ENCODE results near the gene IL1RAPL1.
A peak's percentile ranks its signal among the peaks of the same experiment; 100 is the strongest.

Gene IL1RAPL1

GRCh38 chrX:29237972-29238371 lies 650.7 kb downstream of the IL1RAPL1 start:
- H3K4me3 ChIP-seq (ENCODE audit: low read depth, low read length): no peak overlapping the region
- in situ Hi-C loops (cut with HindIII; ENCODE audit: low sequenced_read_pairs): no loop called here
- TF ChIP-seq, protein P1, sequence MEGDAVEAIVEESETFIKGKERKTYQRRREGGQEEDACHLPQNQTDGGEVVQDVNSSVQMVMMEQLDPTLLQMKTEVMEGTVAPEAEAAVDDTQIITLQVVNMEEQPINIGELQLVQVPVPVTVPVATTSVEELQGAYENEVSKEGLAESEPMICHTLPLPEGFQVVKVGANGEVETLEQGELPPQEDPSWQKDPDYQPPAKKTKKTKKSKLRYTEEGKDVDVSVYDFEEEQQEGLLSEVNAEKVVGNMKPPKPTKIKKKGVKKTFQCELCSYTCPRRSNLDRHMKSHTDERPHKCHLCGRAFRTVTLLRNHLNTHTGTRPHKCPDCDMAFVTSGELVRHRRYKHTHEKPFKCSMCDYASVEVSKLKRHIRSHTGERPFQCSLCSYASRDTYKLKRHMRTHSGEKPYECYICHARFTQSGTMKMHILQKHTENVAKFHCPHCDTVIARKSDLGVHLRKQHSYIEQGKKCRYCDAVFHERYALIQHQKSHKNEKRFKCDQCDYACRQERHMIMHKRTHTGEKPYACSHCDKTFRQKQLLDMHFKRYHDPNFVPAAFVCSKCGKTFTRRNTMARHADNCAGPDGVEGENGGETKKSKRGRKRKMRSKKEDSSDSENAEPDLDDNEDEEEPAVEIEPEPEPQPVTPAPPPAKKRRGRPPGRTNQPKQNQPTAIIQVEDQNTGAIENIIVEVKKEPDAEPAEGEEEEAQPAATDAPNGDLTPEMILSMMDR (IDR thresholded peaks at IDR 0.05; ENCODE audit: low read depth, low read length, missing control alignments): no peak
- DNase-seq (ENCODE audit: low read depth): no peak

GRCh38 chrX:29241809-29242208 lies 654.6 kb downstream of the IL1RAPL1 start:
- in situ Hi-C loops (cut with HindIII; ENCODE audit: low sequenced_read_pairs): no loop called here
- DNase-seq (ENCODE audit: low read depth): no peak
- TF ChIP-seq, protein P1 (IDR thresholded peaks at IDR 0.05; ENCODE audit: low read depth, low read length, missing control alignments): no peak
- H3K4me3 ChIP-seq (ENCODE audit: low read depth, low read length): no peak overlapping the region

- no peak overlapping the region for H3K4me3 ChIP-seq (ENCODE audit: low read depth, low read length)
- in situ Hi-C loops (cut with HindIII; ENCODE audit: low sequenced_read_pairs): no loop called here
- no peak for DNase-seq (ENCODE audit: low read depth)
- TF ChIP-seq, protein P1 (IDR thresholded peaks at IDR 0.05; ENCODE audit: low read depth, low read length, missing control alignments): no peak
These were observed 655.6 kb downstream of the IL1RAPL1 start for GRCh38 chrX:29242856-29243255.

DNA sequence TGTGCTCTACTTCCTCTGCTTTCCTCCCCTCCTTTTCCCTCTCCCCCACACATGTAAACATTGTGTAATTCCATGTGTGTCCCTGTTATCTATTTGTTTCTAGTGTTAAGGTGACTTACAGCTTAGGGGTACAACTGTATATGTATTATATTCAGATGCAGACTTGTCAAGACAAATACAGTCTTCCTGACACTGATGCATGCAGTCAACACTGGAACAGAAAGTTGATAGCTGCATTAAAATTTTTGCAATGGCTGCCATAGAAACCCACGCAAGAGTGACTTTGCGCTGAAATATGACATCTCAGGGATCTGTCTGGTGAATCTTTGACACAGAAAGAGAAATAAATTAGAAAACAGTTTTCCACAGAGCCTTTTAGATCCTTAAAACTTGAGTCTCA lies 656.7 kb downstream of the IL1RAPL1 start:
- in situ Hi-C loops (cut with HindIII; ENCODE audit: low sequenced_read_pairs): no loop called here
- no peak for DNase-seq (ENCODE audit: low read depth)
- TF ChIP-seq, protein P1 (IDR thresholded peaks at IDR 0.05; ENCODE audit: low read depth, low read length, missing control alignments): no peak
- H3K4me3 ChIP-seq (ENCODE audit: low read depth, low read length): no peak overlapping the region

DNA sequence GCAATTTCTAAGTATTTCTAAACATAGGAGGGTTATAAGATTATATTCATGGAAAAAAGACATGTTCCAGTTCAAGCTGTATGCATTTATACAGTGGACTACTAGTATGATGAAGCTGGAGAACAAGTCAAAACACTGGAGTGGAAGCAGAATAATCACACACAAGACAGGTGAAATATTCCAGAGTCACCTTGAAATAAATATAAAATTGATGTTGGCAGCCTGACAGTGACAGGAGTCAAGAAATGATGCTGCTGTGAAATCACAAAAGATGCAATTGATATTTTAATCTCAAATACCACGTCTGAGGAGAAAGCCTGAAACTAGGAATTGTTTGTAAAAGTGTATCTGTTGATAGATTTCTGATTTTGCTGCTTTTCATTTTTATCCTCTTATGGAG lies 667.3 kb downstream of the IL1RAPL1 start:
- DNase-seq (ENCODE audit: low read depth): no peak
- in situ Hi-C loops (cut with HindIII; ENCODE audit: low sequenced_read_pairs): no loop called here
- TF ChIP-seq, protein P1 (IDR thresholded peaks at IDR 0.05; ENCODE audit: low read depth, low read length, missing control alignments): no peak
- no peak overlapping the region for H3K4me3 ChIP-seq (ENCODE audit: low read depth, low read length)

DNA sequence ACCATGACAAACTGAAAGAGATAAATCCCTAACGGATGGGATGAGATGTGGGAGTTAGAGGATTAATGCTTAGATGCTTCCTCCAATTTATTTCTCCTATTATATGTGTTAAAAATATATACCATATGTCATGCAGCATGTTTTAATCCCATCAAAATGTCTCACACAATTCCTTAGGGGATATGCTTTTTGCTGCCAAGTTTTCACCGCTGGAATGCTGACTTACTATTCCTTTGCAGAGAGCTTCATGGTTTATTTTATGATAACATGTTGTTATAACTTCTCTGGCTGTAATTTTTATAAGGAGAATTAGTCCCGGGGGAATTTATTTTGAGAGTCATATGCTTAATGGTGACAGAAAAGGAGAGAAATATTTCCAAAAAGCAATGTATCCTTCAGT lies 670.3 kb downstream of the IL1RAPL1 start:
- DNase-seq (ENCODE audit: low read depth): peak; percentile 4
- in situ Hi-C loops (cut with HindIII; ENCODE audit: low sequenced_read_pairs): no loop called here
- no peak overlapping the region for H3K4me3 ChIP-seq (ENCODE audit: low read depth, low read length)
- TF ChIP-seq, protein P1 (IDR thresholded peaks at IDR 0.05; ENCODE audit: low read depth, low read length, missing control alignments): no peak

DNA sequence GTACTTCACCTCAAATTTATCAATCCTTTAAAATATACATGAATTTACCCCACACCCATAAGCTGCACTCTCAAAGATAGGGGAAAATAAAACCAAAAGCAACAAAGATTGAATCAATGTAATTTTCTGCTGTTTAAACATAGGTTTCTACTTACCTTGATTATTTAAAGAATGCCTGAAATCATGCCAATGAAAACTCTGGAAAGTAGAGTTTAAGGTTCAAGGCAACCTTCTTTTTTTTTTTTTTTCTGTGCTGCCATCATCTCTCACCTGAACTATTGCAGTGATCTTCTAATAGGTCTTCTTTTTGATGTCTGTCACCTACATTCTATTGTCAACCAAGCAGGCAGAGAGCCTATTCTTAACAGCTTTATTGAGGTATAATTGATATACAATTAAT lies 682.1 kb downstream of the IL1RAPL1 start:
- H3K4me3 ChIP-seq (ENCODE audit: low read depth, low read length): no peak overlapping the region
- TF ChIP-seq, protein P1 (IDR thresholded peaks at IDR 0.05; ENCODE audit: low read depth, low read length, missing control alignments): no peak
- in situ Hi-C loops (cut with HindIII; ENCODE audit: low sequenced_read_pairs): no loop called here
- no peak for DNase-seq (ENCODE audit: low read depth)
